H1 (cell line): ENCODE results near the gene NUDT3.

ENCODE experiments used
- CBX8 ChIP-seq: fragments of 300-800, 300-1000 bp; sonication (generic); IDR thresholded peaks from 2 replicates; pipeline ENCODE4 v1.7.1; 2016; ENCODE audit warnings: low read depth, low read length, borderline replicate concordance
- EP300 ChIP-seq, 2 experiments: IDR thresholded peaks; 1 replicate in 1 of 2; 2 replicates in 1 of 2; pipeline ENCODE4 v1.6.1; 2011 to 2012; ENCODE audit warnings: low read depth in 2 of 2, low read length in 2 of 2, mild to moderate bottlenecking in 2 of 2, borderline replicate concordance in 1 of 2, inconsistent platforms in 1 of 2, moderate library complexity in 1 of 2
- HDAC2 ChIP-seq, 2 experiments: fragments of 300-600 bp in 1 of 2; sonication (generic) in 1 of 2; IDR thresholded peaks; 2 replicates each; pipeline ENCODE4 v1.6.1; 2011 to 2012; ENCODE audit warnings: low read depth in 2 of 2, low read length in 2 of 2, mild to moderate bottlenecking in 2 of 2, moderate library complexity in 2 of 2, borderline replicate concordance in 1 of 2, inconsistent platforms in 1 of 2
- POLR2A ChIP-seq, 2 experiments: IDR thresholded peaks; 1 replicate in 1 of 2; 2 replicates in 1 of 2; pipeline ENCODE4 v1.6.1; 2011; ENCODE audit warnings: low read depth in 2 of 2, low read length in 2 of 2, mild to moderate bottlenecking in 2 of 2; ENCODE audit errors: control extremely low read depth in 1 of 2
- RAD21 ChIP-seq, 2 experiments: IDR thresholded peaks in 1 of 2; conservative IDR thresholded peaks in 1 of 2; 2 replicates each; pipeline ENCODE4 v1.6.1; 2011; ENCODE audit warnings: low read depth in 2 of 2, low read length in 2 of 2, improper control_type of control experiment in 1 of 2, inconsistent platforms in 1 of 2, mild to moderate bottlenecking in 1 of 2, moderate library complexity in 1 of 2
- SP2 ChIP-seq: IDR thresholded peaks from 2 replicates; pipeline ENCODE4 v1.6.1; 2012; ENCODE audit warnings: mild to moderate bottlenecking, low read length, inconsistent platforms
- TCF12 ChIP-seq: IDR thresholded peaks from 2 replicates; pipeline ENCODE4 v1.6.1; 2011; ENCODE audit warnings: low read depth, mild to moderate bottlenecking, low read length
- USF2 ChIP-seq: IDR thresholded peaks from 2 replicates; pipeline ENCODE4 v1.6.1; 2011; ENCODE audit warnings: low read length, improper control_type of control experiment
- TF ChIP-seq, protein P1 (sequence below), 3 experiments: IDR thresholded peaks; 1 replicate in 2 of 3; 2 replicates in 1 of 3; pipeline versions ENCODE4 v1.5.1 to v1.6.1; 2011; ENCODE audit warnings: low read length in 3 of 3, mild to moderate bottlenecking in 3 of 3, inconsistent platforms in 2 of 3, low read depth in 1 of 3, moderate library complexity in 1 of 3; ENCODE audit not compliant: insufficient read depth in 1 of 3; ENCODE audit errors: control extremely low read depth in 1 of 3
- TF ChIP-seq, protein P2 (sequence below): IDR thresholded peaks from 2 replicates; pipeline ENCODE4 v1.6.1; 2012; ENCODE audit warnings: inconsistent platforms

DNA sequence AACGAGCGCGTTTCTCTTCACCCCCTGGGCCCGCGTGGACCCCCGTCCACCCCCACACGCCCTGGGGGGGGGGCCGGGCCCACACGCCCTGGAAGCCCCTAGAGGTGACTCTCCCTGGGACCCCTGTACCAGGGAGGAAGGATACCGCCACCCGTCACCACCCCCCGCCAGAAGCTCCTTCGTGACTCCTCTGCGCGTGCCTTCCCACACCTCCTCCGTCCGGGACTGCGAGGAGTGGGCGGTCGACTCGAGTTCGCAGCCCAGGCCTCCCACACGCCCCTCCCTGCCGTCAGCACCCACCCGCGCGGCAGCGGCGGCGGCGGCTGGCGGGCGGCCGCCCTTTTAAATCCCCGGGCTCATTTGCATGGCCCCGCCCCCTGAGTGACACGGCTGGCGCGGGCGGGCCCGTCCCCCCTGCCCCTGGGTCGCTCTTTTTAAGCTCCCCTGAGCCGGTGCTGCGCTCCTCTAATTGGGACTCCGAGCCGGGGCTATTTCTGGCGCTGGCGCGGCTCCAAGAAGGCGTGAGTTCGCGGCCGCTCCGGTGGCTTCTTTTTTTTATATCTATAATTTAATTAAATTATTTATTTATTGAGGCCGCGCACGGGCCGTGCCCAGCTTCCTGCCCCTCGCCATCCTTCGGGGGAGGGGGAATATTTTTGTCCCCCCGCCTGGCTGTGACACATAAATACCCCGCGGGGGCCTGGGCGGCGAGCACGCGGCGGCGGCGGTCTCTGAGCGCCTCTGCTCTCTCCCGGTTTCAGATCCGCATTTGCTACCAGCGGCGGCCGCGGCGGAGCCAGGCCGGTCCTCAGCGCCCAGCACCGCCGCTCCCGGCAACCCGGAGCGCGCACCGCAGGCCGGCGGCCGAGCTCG, 155.8 kb downstream of the NUDT3 start, which contains the start of gene HMGA1:
- TF ChIP-seq, protein P1, sequence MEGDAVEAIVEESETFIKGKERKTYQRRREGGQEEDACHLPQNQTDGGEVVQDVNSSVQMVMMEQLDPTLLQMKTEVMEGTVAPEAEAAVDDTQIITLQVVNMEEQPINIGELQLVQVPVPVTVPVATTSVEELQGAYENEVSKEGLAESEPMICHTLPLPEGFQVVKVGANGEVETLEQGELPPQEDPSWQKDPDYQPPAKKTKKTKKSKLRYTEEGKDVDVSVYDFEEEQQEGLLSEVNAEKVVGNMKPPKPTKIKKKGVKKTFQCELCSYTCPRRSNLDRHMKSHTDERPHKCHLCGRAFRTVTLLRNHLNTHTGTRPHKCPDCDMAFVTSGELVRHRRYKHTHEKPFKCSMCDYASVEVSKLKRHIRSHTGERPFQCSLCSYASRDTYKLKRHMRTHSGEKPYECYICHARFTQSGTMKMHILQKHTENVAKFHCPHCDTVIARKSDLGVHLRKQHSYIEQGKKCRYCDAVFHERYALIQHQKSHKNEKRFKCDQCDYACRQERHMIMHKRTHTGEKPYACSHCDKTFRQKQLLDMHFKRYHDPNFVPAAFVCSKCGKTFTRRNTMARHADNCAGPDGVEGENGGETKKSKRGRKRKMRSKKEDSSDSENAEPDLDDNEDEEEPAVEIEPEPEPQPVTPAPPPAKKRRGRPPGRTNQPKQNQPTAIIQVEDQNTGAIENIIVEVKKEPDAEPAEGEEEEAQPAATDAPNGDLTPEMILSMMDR (IDR thresholded peaks at IDR 0.05; ENCODE audit: control extremely low read depth in 1 of 3, insufficient read depth in 1 of 3, low read depth in 1 of 3, low read length in 3 of 3): no peak
- no peak for TF ChIP-seq HDAC2 (IDR thresholded peaks at IDR 0.05; ENCODE audit: borderline replicate concordance in 1 of 2, low read depth in 2 of 2, low read length in 2 of 2)
- no peak for TF ChIP-seq USF2
- peak in 1 of 2 experiments; percentile 20; a peak in 1 of 4 replicates for TF ChIP-seq RAD21 (IDR thresholded peaks at IDR 0.05 in 1 of 2, conservative IDR thresholded peaks at IDR 0.05 in 1 of 2; ENCODE audit: low read depth in 2 of 2, low read length in 2 of 2)
- TF ChIP-seq, protein P2, sequence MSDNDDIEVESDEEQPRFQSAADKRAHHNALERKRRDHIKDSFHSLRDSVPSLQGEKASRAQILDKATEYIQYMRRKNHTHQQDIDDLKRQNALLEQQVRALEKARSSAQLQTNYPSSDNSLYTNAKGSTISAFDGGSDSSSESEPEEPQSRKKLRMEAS: no peak
- peak in 1 of 2 experiments; percentile 96; a peak in 2 of 3 replicates for TF ChIP-seq POLR2A (IDR thresholded peaks at IDR 0.05; ENCODE audit: control extremely low read depth in 1 of 2, low read depth in 2 of 2, low read length in 2 of 2)
- no peak for TF ChIP-seq CBX8
- TF ChIP-seq EP300 (IDR thresholded peaks at IDR 0.05; ENCODE audit: borderline replicate concordance in 1 of 2, low read depth in 2 of 2, low read length in 2 of 2): 0 out of 3 replicates have a peak, but pooled peaks of 1 of the 2 experiments have one; percentile 27
- TF ChIP-seq TCF12: no peak
- TF ChIP-seq SP2: no peak
